ENCODE measurements around the gene ALG2.

ALG2 gene

DNA sequence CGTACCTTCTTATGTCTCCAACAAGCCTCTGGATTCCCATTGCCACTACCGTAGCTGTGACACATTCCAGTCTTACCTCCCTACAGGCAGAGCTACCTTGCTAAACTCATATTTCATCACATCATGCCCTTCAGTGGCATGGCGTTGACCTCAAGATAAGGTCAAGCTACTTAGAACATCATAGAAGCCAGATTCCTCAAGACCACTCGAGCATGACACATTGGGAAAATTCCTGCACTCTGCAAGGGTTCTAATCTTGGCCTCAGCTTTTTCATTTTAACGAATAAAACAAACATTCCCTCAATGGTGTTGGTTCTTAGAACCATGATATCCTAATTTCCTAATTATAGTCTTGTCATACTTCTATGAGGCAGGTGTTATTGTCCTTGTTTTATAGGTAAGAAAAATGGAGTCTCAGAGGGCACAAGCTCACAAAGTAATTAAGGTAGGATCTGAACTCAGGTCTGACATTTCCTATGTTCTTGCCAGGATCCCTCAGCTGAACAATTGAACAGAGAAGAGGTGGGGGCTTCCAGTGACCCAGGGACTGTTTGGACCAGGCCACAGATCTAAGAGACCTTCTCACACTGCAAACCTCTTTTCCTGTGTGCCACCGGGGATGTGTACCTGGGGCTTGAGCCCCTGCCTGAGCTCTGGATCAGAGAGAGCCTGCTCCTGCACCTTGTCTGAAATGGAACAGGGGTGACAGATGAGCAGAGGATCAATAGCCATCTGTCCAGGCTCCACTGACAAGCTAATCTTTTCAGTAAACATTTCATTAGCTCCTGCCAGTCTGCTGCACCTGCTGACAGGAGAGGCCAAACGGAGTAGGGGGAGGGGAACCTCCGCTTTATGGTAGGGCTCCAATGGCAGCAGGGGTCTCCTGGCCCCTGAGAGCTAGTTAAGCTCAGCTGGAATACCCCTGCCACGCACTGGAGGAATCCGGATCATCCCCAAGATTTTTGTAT lies 49.3 kb downstream of the ALG2 start:
- DNase-seq (ENCODE audit: low read depth in 2 of 2) = no peak

DNA sequence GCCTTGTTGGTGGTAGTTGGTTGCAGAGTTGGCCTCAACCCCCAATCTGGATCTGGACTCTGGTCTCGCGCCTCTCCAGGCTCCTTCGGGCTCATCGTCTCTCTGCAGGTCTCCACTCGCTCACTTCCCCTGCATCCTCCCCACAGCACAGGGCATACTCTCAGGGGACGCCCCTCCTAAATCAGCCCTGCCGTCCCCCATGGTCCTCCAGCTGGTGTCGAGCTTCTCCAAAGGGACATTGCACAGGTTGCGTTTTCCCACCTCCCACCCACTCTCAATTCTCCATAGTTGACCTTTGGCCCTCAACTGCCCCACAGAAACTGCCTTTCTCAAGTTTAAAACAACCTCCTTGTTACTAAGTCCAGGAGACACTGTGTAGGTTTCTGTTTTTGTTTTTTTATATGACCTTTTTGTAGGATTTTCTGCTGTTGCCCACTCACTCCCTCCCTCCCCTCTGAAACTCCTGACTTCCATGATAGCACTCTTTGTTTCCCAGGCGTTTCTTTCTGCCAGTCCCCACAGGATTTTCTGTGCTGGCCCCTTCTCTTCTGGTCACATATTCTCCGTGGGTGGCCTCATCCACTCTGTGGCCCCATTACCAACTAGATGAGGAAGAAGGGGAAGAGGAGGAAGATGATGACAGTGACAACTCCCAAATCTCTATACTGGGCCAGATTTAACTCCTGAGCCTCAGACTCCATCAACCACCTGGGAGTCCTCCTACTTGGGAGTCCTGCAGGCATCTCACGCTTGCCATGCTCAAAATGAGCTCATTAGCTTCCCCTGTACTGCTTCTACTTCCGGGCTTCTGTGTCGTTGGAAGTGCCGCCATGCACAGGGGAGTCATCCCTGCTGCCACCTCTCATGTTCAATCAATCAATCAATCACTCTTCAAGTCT lies 50.3 kb downstream of the ALG2 start:
- DNase-seq (ENCODE audit: low read depth in 2 of 2) = no peak

DNA sequence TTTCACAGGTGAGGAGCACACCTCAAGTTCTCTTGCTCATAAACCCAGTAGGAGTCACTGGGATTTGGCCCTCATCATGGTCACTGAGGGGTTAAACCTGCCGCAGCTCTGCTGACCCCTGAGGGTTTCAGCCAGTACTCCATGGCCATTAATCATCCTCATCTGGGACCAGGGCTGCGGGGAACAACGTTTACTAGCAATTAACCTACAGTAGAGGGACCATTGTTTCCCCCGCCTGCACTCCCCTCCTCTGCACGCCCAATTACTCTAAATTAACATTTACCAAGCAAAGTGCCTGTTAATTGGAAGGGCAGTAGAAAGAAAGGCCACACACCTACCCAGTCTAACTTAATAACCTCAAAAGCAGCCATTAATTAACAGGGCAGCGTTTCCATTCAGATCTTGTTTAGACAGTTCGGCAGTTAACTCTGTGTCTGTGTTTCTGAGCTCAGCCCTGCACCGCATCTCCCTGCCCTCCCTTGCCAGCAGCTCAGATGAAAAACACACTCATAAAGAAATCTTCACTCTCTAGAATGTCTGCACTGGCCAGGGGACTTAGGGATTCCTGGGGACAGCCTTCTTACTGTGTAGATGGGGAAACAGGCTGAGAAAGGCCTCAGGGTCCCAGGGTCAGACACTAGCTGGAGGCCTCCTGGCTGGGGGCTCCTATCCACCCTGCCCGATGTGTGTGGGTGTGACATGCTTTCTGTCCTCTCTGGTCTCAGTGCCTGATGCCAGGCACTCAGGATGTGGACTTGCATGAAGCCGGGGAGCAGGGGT lies 51.6 kb downstream of the ALG2 start:
- DNase-seq (ENCODE audit: low read depth in 2 of 2) = no peak

DNA sequence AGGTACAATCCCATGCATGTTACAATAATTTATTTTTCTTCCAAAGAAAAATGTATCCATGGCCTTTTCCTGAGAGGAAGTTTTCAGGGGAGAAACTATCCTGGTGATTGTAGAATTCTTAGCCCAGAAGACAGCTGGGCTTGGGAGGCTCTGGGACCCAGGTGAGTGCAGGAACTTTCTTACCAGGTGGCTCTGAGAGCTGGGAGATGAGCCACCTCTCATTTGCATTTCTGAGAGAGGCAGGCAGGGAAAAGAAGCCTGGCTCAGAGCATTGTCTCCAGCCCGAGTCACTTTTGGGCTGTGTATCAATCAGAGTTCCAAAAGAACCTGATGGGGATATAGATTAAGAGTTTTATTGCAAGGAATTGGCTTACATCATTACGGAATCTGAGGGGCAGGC lies 52.7 kb downstream of the ALG2 start:
- no peak for DNase-seq (ENCODE audit: low read depth in 2 of 2)

DNA sequence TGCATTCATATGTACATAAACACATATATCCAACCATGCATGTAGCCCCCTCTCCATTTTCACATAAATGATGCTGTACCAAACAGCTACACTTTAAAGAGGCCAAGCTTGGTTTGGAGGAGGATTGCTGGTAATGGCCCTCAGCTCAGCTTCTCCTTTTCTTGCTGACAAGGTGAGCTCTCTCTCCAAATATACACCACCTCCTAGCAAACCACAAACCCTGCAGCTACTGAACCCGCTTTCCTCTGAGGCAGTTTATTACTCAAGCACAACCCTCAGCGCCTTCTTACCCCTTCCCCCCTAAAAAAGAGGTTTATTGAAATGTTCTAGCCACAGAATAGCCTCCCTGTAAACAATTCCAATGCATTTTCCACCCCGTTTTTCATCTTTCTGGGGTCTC lies 54.0 kb downstream of the ALG2 start:
- DNase-seq (ENCODE audit: low read depth in 2 of 2) = no peak

DNA sequence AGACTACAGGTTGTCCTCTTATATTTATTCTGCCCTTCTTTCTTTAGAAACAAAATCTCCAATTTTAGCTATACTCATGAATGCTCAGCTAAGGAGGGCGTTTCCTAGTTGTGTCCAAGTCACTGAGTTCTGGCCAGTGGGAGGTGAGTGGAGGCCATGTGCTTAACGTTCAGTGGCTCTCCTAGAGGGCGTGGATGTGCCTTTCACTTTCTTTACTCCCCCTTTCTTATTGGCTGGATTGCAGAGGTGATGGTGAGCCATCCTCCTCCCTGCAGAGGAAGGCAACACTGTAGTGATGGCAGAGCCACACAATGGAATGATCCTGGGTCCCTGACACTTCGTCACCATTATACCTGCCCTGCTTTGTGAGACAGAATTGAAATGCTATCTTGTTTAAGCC lies 54.6 kb downstream of the ALG2 start:
- no peak for DNase-seq (ENCODE audit: low read depth in 2 of 2)

Measured in stimulated activated CD4-positive, alpha-beta T cell treated with anti-CD3 and anti-CD28 coated beads, Interleukin-15, amount 100 ng/mL, for 48 hours (primary cell).